A549 (cell line): ENCODE measurements around the gene LIG3.
"Not testable (repeated sequence)": the region's sequence is repeated elsewhere in the genome, so short reads cannot be mapped to it uniquely, and the experiment has no call there.

Experiments used
- CTCF ChIP-seq: fragments of >200 bp; sonication (Bioruptor Twin); formaldehyde crosslinking; IDR thresholded peaks from 3 replicates; pipeline ENCODE4 v1.5.1; 2016
- KDM1A ChIP-seq: fragments of 200-600 bp; sonication (generic); IDR thresholded peaks from 2 replicates; pipeline ENCODE4 v1.6.1; 2016; ENCODE audit warnings: low read depth, mild to moderate bottlenecking
- MAX ChIP-seq: IDR thresholded peaks from 2 replicates; pipeline ENCODE4 v1.6.1; 2012
- POLR2A ChIP-seq: IDR thresholded peaks from 2 replicates; pipeline ENCODE4 v1.6.1; 2012; ENCODE audit warnings: mild to moderate bottlenecking, low read length
- REST ChIP-seq: fragments of 200-600 bp; sonication (generic); IDR thresholded peaks from 2 replicates; pipeline ENCODE4 v1.6.1; 2016; ENCODE audit warnings: antibody characterized with exemption, mild to moderate bottlenecking, moderate library complexity
- TFCP2L1 ChIP-seq: fragments of 250-450 bp; sonication (Bioruptor Pico); IDR thresholded peaks from 2 replicates; pipeline ENCODE4 v1.5.0; 2021; ENCODE audit warnings: mild to moderate bottlenecking

GRCh38 chr17:35000965-35001364 is 20.7 kb downstream of the LIG3 start:
- TF ChIP-seq TFCP2L1 (CRISPR knock-in tag); KDM1A; CTCF; POLR2A; REST; MAX: not testable (repeated sequence)
